Fibroblast of villous mesenchyme (primary cell): ENCODE measurements around the gene FGF4. TPM values are rescaled to one million over a fixed set of nuclear protein-coding genes. Genes with fewer than 3 reads are reported as not detected.

Experiments used
- DNase-seq: peaks from one replicate; pipeline ENCODE4 v3.0.0-alpha.2; 2010; ENCODE audit warnings: low read depth
- H3K4me3 ChIP-seq: 2 replicates; pipeline ENCODE4 v1.5.1; 2011; ENCODE audit warnings: low read depth, mild to moderate bottlenecking, low read length
- total RNA-seq: library from RNA; depleted of rRNA; stranded (reverse); fragments of >200 nt; gene quantifications from 2 replicates; pipeline ENCODE4 v1.2.3, GENCODE V29; 2012
- TF ChIP-seq, protein P1 (sequence below): IDR thresholded peaks from 2 replicates; pipeline ENCODE4 v1.5.1; 2012; ENCODE audit warnings: low read depth, mild to moderate bottlenecking, low read length; ENCODE audit not compliant: insufficient read depth

Gene FGF4
- total RNA-seq, 1 donor = not detected

- H3K4me3 ChIP-seq = no peak overlapping the region
- DNase-seq = no peak
- TF ChIP-seq, protein P1, sequence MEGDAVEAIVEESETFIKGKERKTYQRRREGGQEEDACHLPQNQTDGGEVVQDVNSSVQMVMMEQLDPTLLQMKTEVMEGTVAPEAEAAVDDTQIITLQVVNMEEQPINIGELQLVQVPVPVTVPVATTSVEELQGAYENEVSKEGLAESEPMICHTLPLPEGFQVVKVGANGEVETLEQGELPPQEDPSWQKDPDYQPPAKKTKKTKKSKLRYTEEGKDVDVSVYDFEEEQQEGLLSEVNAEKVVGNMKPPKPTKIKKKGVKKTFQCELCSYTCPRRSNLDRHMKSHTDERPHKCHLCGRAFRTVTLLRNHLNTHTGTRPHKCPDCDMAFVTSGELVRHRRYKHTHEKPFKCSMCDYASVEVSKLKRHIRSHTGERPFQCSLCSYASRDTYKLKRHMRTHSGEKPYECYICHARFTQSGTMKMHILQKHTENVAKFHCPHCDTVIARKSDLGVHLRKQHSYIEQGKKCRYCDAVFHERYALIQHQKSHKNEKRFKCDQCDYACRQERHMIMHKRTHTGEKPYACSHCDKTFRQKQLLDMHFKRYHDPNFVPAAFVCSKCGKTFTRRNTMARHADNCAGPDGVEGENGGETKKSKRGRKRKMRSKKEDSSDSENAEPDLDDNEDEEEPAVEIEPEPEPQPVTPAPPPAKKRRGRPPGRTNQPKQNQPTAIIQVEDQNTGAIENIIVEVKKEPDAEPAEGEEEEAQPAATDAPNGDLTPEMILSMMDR = no peak
These were observed 29.0 kb downstream of the FGF4 start for GRCh38 chr11:69746140-69746539.

GRCh38 chr11:69745201-69745600 is 29.9 kb downstream of the FGF4 start:
- TF ChIP-seq, protein P1 = no peak
- no peak overlapping the region for H3K4me3 ChIP-seq
- no peak for DNase-seq

GRCh38 chr11:69744435-69744834 is 30.7 kb downstream of the FGF4 start:
- H3K4me3 ChIP-seq = no peak overlapping the region
- TF ChIP-seq, protein P1 = no peak
- peak; percentile 92 for DNase-seq

DNA sequence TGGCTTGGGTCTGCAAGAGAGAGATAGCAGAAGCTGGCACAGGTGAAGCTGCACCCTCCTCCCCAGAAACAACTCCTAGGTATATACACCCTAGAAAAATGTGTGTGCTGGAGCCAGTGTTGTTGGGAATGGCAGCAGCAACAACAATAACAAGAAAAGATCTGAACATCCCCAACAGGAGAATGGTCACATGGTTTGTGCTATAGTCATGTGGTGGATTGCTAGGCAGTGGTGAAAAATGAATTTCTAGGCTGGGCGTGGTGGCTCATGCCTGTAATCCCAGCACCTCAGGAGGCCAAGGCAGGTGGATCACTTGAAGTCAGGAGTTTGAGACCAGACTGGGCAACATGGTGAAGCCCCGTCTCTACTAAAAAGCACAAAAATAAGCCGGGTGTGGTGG is 40.3 kb downstream of the FGF4 start:
- H3K4me3 ChIP-seq = no peak overlapping the region
- no peak for DNase-seq

GRCh38 chr11:69734367-69734766 is 40.8 kb downstream of the FGF4 start:
- TF ChIP-seq, protein P1 = no peak
- H3K4me3 ChIP-seq = no peak overlapping the region
- DNase-seq = no peak

More for the DNA sequence above, 40.3 kb downstream of the FGF4 start:
- TF ChIP-seq, protein P1 = no peak

- TF ChIP-seq, protein P1 = no peak
- no peak overlapping the region for H3K4me3 ChIP-seq
These were observed 42.2 kb downstream of the FGF4 start for GRCh38 chr11:69732910-69733309.

DNA sequence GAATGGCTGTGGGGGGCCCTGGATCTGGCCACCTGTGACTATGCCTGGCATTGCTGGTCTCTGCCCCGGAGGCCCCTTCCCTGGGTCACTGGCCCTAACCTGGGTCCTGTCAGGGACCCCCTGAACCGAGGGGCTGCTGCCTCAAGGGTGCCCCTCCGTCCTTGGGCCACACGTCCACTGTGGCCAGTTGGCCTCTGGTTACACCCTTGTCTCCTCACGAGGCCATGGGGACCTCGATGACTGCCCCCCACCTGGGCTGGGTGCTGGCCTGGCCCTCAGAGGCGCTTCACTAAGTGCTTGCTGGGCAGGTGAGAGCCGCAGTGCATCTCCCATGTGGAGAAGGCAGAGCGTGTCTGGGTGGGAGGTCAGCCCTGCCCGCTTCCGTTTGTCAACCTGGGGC is 44.0 kb downstream of the FGF4 start:
- no peak overlapping the region for H3K4me3 ChIP-seq
- TF ChIP-seq, protein P1 = no peak
- no peak for DNase-seq

More at GRCh38 chr11:69732910-69733309, 42.2 kb downstream of the FGF4 start:
- no peak for DNase-seq
